ENCODE results near the gene SBNO2. TPM values are rescaled to one million over a fixed set of nuclear protein-coding genes. Genes with fewer than 3 reads are reported as not detected.

Gene SBNO2
- total RNA-seq, 6 donors from 2014 or later, result 44.8 to 159 (median 106) TPM

- TF ChIP-seq POLR2AphosphoS5 (IDR thresholded peaks at IDR 0.05) (no peak), POLR2A (IDR thresholded peaks at IDR 0.05) (no peak), EP300 (IDR thresholded peaks at IDR 0.05) (no peak), CTCF (IDR thresholded peaks at IDR 0.05) (no peak)
- Histone ChIP-seq H3K4me3 (no peak overlapping the region), H3K27me3 (no peaks in the 10 kb centered on the region), H3K9me3 (no peaks in the 10 kb centered on the region), H3K27ac (peak overlapping the region; percentile 77 to 99 (median 97)), H3K4me1 (peaks cover 42 to 49% (median 47%) of the 10 kb centered on the region in 4 donors), H3K36me3 (peaks cover 0 to 49% (median 15%) of the 10 kb centered on the region in 4 donors)
- 73 to 79% methylated on average over 17 to 18 of the region's 25 CpGs for WGBS, 2 donors
- DNase-seq (peak in 1 of 2 donors; percentile 52), ATAC-seq (ENCODE audit: low FRiP score in 2 of 2) (no peak)
These were observed 37.3 kb downstream of the SBNO2 start for GRCh38 chr19:1136621-1137317.

- no peak for TF ChIP-seq EP300 (IDR thresholded peaks at IDR 0.05)
- TF ChIP-seq POLR2A (IDR thresholded peaks at IDR 0.05), result no peak
- TF ChIP-seq POLR2AphosphoS5 (IDR thresholded peaks at IDR 0.05), result peak in 1 of 2 donors; percentile 13
- WGBS, 2 donors, result 42% methylated on average over 12 of the region's 12 CpGs
These were observed 37.9 kb downstream of the SBNO2 start for GRCh38 chr19:1136201-1136600.

GRCh38 chr19:1135454-1135853 lies 38.6 kb downstream of the SBNO2 start:
- 75 to 94% methylated on average over 5 to 13 of the region's 17 CpGs for WGBS, 2 donors
- Histone ChIP-seq H3K27me3 (no peaks in the 10 kb centered on the region), H3K36me3 (peaks cover 0 to 37% (median 12%) of the 10 kb centered on the region in 4 donors), H3K9me3 (no peaks in the 10 kb centered on the region), H3K27ac (peak overlapping the region; percentile 77 to 99 (median 97)), H3K4me1 (peaks cover 53 to 61% (median 56%) of the 10 kb centered on the region in 4 donors), H3K4me3 (no peak overlapping the region)
- DNase-seq (peak in 1 of 2 donors; percentile 82), ATAC-seq (ENCODE audit: low FRiP score in 2 of 2) (no peak)
- TF ChIP-seq CTCF (IDR thresholded peaks at IDR 0.05) (no peak), EP300 (IDR thresholded peaks at IDR 0.05) (no peak), POLR2A (IDR thresholded peaks at IDR 0.05) (no peak), POLR2AphosphoS5 (IDR thresholded peaks at IDR 0.05) (no peak)

More at GRCh38 chr19:1136201-1136600, 37.9 kb downstream of the SBNO2 start:
- no peaks in the 10 kb centered on the region for H3K9me3 ChIP-seq
- peak in 1 of 2 donors; percentile 79 for DNase-seq
- no peak overlapping the region for H3K4me3 ChIP-seq
- H3K27me3 ChIP-seq, result no peaks in the 10 kb centered on the region
- ATAC-seq (ENCODE audit: low FRiP score in 2 of 2), result no peak
- peak overlapping the region; percentile 77 to 99 (median 97) for H3K27ac ChIP-seq
- peaks cover 0 to 43% (median 15%) of the 10 kb centered on the region in 4 donors for H3K36me3 ChIP-seq
- H3K4me1 ChIP-seq, result peaks cover 45 to 53% (median 49%) of the 10 kb centered on the region in 4 donors

GRCh38 chr19:1134431-1134830 lies 39.6 kb downstream of the SBNO2 start:
- ATAC-seq (ENCODE audit: low FRiP score in 2 of 2) (no peak), DNase-seq (no peak)
- WGBS, 2 donors, result 75 to 87% methylated on average over 9 to 11 of the region's 11 CpGs
- Histone ChIP-seq H3K27ac (peak overlapping the region; percentile 94 to 99 (median 97)), H3K9me3 (no peaks in the 10 kb centered on the region), H3K27me3 (no peaks in the 10 kb centered on the region), H3K4me3 (no peak overlapping the region), H3K4me1 (peaks cover 63 to 71% (median 67%) of the 10 kb centered on the region in 4 donors), H3K36me3 (peaks cover 0 to 34% (median 10%) of the 10 kb centered on the region in 4 donors)
- TF ChIP-seq POLR2AphosphoS5 (IDR thresholded peaks at IDR 0.05), result peak; percentile 53 to 63
- no peak for TF ChIP-seq POLR2A (IDR thresholded peaks at IDR 0.05)
- peak in 2 of 4 donors; percentile 19 to 41 for TF ChIP-seq EP300 (IDR thresholded peaks at IDR 0.05)
- no peak for TF ChIP-seq CTCF (IDR thresholded peaks at IDR 0.05)

GRCh38 chr19:1133471-1133929 lies 40.6 kb downstream of the SBNO2 start:
- TF ChIP-seq EP300 (IDR thresholded peaks at IDR 0.05) (no peak), CTCF (IDR thresholded peaks at IDR 0.05) (no peak), POLR2A (IDR thresholded peaks at IDR 0.05) (peak in 1 of 4 donors; percentile 63), POLR2AphosphoS5 (IDR thresholded peaks at IDR 0.05) (peak in 1 of 2 donors; percentile 56)
- Histone ChIP-seq H3K27ac (peak overlapping the region; percentile 94 to 99 (median 97)), H3K4me3 (peak overlapping the region in 3 of 4 donors; percentile 60 to 74 (median 65)), H3K36me3 (peaks cover 0 to 32% (median 9%) of the 10 kb centered on the region in 4 donors), H3K9me3 (no peaks in the 10 kb centered on the region), H3K4me1 (peaks cover 68 to 80% (median 74%) of the 10 kb centered on the region in 4 donors), H3K27me3 (no peaks in the 10 kb centered on the region)
- DNase-seq (peak; percentile 55 to 89), ATAC-seq (ENCODE audit: low FRiP score in 2 of 2) (peak; percentile 7 to 15)
- 90 to 100% methylated on average over 4 to 21 of the region's 25 CpGs for whole genome bisulfite sequencing, 2 donors
